PC-9 (cell line): ENCODE measurements around the gene NBPF3. TPM values are rescaled to one million over a fixed set of nuclear protein-coding genes. Genes with fewer than 3 reads are reported as not detected.
"Not testable (repeated sequence)": the region's sequence is repeated elsewhere in the genome, so short reads cannot be mapped to it uniquely, and the experiment has no call there.

Experiments used
- BruUV-seq: library from RNA; stranded (reverse); fragments of 400-500 nt; replicated peaks from 2 replicates; lab custom pipeline; 2021; lab: Mats Ljungman, UMichigan
- CTCF ChIA-PET: fragments of 300-600 bp; sonication (Branson Sonifier 250); formaldehyde crosslinking; loops from one replicate; lab custom pipeline; 2022; ENCODE audit warnings: antibody characterized with exemption; lab: Charles Lee
- POLR2A ChIA-PET: fragments of 300-600 bp; sonication (Branson Sonifier 250); formaldehyde crosslinking; loops from one replicate; lab custom pipeline; 2022; ENCODE audit warnings: antibody characterized with exemption; ENCODE audit not compliant: unreplicated experiment; lab: Charles Lee
- DNase-seq, 2 experiments: peaks; one replicate each; pipeline versions ENCODE4 v3.0.0 to v3.0.0-alpha.2; 2015 to 2022; ENCODE audit warnings: mixed read lengths in 1 of 2
- H2AFZ ChIP-seq: fragments of 200-600 bp; sonication (generic); 2 replicates; pipeline ENCODE4 v1.8.1; 2017; ENCODE audit warnings: antibody characterized with exemption
- H3F3A ChIP-seq: fragments of 200-600 bp; sonication (generic); 2 replicates; pipeline ENCODE4 v1.8.1; 2017; ENCODE audit warnings: antibody characterized with exemption, mild to moderate bottlenecking, low read depth; ENCODE audit not compliant: insufficient read depth
- H3K27ac ChIP-seq: fragments of 200-600 bp; sonication (generic); 2 replicates; pipeline ENCODE4 v1.6.1; 2016; ENCODE audit warnings: mixed run types
- H3K27me3 ChIP-seq: fragments of 200-600 bp; sonication (generic); 2 replicates; pipeline ENCODE4 v1.6.1; 2016; ENCODE audit warnings: low read depth, mixed run types; ENCODE audit not compliant: insufficient read depth
- H3K36me3 ChIP-seq: fragments of 200-600 bp; sonication (generic); 2 replicates; pipeline ENCODE4 v1.6.1; 2016; ENCODE audit warnings: low read depth, mixed run types
- H3K4me1 ChIP-seq: fragments of 200-600 bp; sonication (generic); replicated peaks from 2 replicates; pipeline ENCODE4 v1.6.1; 2016; ENCODE audit warnings: mixed run types; ENCODE audit not compliant: insufficient read depth
- H3K4me2 ChIP-seq: fragments of 200-600 bp; sonication (generic); 2 replicates; pipeline ENCODE4 v1.6.1; 2017; ENCODE audit warnings: mixed run types
- H3K4me3 ChIP-seq: fragments of 200-600 bp; sonication (generic); 2 replicates; pipeline ENCODE4 v1.6.1; 2016; ENCODE audit warnings: mixed run types
- H3K79me2 ChIP-seq: fragments of 200-600 bp; sonication (generic); 2 replicates; pipeline ENCODE4 v1.6.1; 2017; ENCODE audit warnings: low read depth, mixed run types
- H3K9me2 ChIP-seq: fragments of 200-600 bp; sonication (generic); 2 replicates; pipeline ENCODE4 v1.8.1; 2017; ENCODE audit warnings: mild to moderate bottlenecking; ENCODE audit not compliant: insufficient read depth
- H3K9me3 ChIP-seq: fragments of 200-600 bp; sonication (generic); 2 replicates; pipeline ENCODE4 v1.8.1; 2016; ENCODE audit warnings: low read depth; ENCODE audit not compliant: insufficient read depth
- H4K20me1 ChIP-seq: fragments of 200-600 bp; sonication (generic); 2 replicates; pipeline ENCODE4 v1.8.1; 2017; ENCODE audit not compliant: insufficient read depth
- EZH2 ChIP-seq: fragments of 200-600 bp; sonication (generic); IDR thresholded peaks from 2 replicates; pipeline ENCODE4 v1.8.0; 2017; ENCODE audit warnings: antibody characterized with exemption, low read depth
- intact Hi-C: fragments of 100-400 bp; cut with micrococcal nuclease; formaldehyde crosslinking; loops from one replicate; pipeline ENCODE4 v1.10.0; 2022; ENCODE audit not compliant: unreplicated experiment
- total RNA-seq: library from RNA; stranded (reverse); gene quantifications from 2 replicates; pipeline ENCODE4 v1.2.3, GENCODE V29; 2021
- TF ChIP-seq, protein P1 (sequence below): fragments of 200-600 bp; sonication (generic); conservative IDR thresholded peaks from 2 replicates; pipeline ENCODE4 v1.6.1; 2017; ENCODE audit warnings: mixed run types, antibody characterized with exemption, mild to moderate bottlenecking, moderate library complexity

Gene NBPF3
- total RNA-seq, 1 experiment from 2014 or later = 19.2 TPM

DNA sequence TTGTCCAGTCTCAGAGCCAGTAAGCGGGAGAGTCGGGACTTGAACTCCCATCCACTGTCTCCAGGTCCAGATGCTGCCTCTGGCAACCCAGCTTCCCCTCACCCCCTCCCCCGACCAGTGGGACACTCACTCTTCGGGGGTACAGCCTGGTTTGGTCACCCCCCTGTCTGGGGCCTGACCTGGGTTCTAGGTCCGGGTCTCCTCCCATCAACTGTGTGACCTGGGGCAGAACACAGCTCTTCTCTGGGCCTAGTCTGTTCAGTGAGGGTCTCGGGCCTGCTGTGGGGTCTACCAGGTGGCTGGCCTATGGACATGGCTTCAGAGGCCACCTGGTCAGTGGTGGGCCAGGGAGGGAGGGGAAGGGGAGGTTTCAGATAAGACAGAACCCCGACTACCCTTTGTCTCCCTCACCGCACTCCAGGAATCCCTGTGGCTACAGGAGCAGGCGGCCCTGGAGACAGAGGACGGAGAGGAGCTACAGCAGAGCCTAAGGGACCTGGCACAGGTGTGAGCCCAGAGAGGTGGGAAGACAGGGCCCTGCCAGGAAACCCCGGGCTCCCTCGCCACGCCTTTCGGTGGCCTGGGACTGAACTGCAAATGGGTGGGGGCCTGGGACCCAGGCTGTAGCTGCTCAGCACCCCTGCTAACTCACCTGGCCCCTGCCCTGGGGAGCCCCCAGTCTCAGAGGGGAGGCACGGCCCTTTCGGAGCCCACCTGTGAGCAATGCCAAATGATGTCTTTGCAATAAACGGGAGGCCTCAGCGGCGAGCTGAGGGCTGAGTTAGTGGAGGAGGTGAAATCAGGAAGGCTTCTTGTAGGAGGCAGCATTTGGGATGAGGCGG lies 4.1 kb upstream of the NBPF3 start:
- Histone ChIP-seq H3K27ac (no peak overlapping the region), H3K36me3 (no peaks in the 10 kb centered on the region), H4K20me1 (no peaks in the 10 kb centered on the region), H3K79me2 (0 out of 2 replicates have a peak, but pooled peaks cover 1% of the 10 kb centered on the region), H3F3A (no peaks in the 10 kb centered on the region), H2AFZ (no peak overlapping the region), H3K9me2 (no peaks in the 10 kb centered on the region), H3K4me2 (no peak overlapping the region), H3K27me3 (no peaks in the 10 kb centered on the region), H3K9me3 (no peaks in the 10 kb centered on the region), H3K4me3 (no peak overlapping the region), H3K4me1 (peaks cover under 1% of the 10 kb centered on the region)
- TF ChIP-seq EZH2 = no peak
- TF ChIP-seq, protein P1, sequence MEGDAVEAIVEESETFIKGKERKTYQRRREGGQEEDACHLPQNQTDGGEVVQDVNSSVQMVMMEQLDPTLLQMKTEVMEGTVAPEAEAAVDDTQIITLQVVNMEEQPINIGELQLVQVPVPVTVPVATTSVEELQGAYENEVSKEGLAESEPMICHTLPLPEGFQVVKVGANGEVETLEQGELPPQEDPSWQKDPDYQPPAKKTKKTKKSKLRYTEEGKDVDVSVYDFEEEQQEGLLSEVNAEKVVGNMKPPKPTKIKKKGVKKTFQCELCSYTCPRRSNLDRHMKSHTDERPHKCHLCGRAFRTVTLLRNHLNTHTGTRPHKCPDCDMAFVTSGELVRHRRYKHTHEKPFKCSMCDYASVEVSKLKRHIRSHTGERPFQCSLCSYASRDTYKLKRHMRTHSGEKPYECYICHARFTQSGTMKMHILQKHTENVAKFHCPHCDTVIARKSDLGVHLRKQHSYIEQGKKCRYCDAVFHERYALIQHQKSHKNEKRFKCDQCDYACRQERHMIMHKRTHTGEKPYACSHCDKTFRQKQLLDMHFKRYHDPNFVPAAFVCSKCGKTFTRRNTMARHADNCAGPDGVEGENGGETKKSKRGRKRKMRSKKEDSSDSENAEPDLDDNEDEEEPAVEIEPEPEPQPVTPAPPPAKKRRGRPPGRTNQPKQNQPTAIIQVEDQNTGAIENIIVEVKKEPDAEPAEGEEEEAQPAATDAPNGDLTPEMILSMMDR = no peak
- no TSS peak for BruUV-seq
- no peak for DNase-seq
- ChIA-PET POLR2A (no interaction called here), CTCF (interaction anchor here (1.6 kb wide), 1 partner anchor 65 kb away, joined by 3 read pairs; no protein-coding TSS in a partner anchor)
- intact Hi-C loops = no loop called here

DNA sequence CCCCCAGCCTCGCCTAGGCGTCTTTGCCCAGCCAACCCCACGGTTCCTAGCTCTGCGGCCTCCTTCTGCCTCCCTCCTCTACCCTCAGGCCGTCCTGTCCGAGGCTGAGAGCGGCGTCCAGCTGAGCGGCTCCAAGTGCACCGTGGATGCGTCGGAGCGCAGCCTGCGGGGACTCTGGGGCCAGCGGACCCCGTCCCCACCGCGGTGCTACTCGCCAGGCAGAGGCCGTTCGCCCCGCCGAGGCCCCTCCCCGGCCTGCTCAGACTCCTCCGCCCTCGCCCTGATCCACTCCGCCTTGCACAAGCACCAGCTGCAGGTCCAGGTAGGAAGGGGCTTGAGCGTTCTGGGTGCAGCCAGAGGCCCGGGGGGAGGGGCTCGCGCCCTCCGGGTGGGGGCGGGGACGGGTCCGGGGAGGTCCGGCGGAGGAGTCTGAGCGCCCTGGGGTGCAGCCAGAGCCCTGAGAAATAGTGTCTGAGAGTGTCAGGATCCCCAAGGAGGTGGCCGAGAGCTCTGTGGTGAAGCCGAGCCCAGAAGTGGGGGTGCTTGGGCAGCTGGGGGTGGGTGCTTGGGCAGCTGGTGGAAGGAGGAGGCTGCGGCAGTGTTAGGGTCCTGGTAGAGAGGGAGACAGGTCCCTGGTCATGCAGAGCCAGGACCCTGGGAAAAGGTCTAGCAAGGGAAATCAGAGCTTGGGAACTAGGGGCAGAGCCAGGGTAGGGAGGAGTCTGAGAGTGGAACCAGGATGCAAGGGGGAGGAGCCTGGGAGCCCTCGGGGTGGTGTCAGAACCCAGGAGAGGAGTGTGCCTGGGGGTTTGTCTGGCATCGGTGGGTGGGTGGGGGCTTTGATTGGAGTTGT lies 3.2 kb upstream of the NBPF3 start:
- ChIA-PET CTCF (interaction anchor here (0.6 to 1.6 kb wide), 2 partner anchors 66 to 1412 kb away, joined by 3 read pairs; no protein-coding TSS in a partner anchor), POLR2A (interaction anchor here (0.6 kb wide), 1 partner anchor 18 kb away, joined by 4 read pairs; no protein-coding TSS in a partner anchor)
- peak in 1 of 2 experiments; percentile 29 for DNase-seq

DNA sequence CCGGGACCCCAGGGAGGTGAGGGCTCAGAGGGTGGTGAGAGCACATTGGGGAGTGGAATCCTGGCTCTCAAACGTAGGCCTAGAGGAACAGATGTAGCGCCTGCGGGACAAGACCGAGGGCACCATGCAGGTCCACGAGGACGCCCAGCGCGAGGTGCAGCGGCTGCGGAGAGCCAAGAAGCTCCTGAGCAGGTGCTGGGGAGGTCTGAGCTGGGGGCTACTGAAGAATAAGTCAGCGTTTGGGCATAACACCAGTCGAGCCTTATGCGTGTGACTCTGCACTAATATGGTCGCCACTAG lies 2.6 kb upstream of the NBPF3 start:
- POLR2A ChIA-PET = no interaction called here
- H3K4me1 ChIP-seq = peaks cover 7% of the 10 kb centered on the region
- intact Hi-C loops = no loop called here
- no peak overlapping the region for H2AFZ ChIP-seq
- H4K20me1 ChIP-seq = no peaks in the 10 kb centered on the region
- H3F3A ChIP-seq = no peaks in the 10 kb centered on the region
- CTCF ChIA-PET = interaction anchor here (0.6 to 1.6 kb wide), 2 partner anchors 67 to 1412 kb away, joined by 3 read pairs; no protein-coding TSS in a partner anchor
- BruUV-seq = no TSS peak
- H3K4me3 ChIP-seq = no peak overlapping the region
- no peak overlapping the region for H3K4me2 ChIP-seq
- no peak overlapping the region for H3K27ac ChIP-seq
- no peaks in the 10 kb centered on the region for H3K36me3 ChIP-seq
- H3K9me3 ChIP-seq = no peaks in the 10 kb centered on the region
- H3K27me3 ChIP-seq = no peaks in the 10 kb centered on the region
- H3K79me2 ChIP-seq = 0 out of 2 replicates have a peak, but pooled peaks cover 13% of the 10 kb centered on the region
- no peaks in the 10 kb centered on the region for H3K9me2 ChIP-seq
- TF ChIP-seq, protein P1 = no peak
- no peak for TF ChIP-seq EZH2
- DNase-seq = no peak

More for the DNA sequence above, 3.2 kb upstream of the NBPF3 start:
- BruUV-seq = no TSS peak
- H3F3A ChIP-seq = no peaks in the 10 kb centered on the region
- no peak for TF ChIP-seq EZH2
- TF ChIP-seq, protein P1 = no peak
- no peak overlapping the region for H3K4me3 ChIP-seq
- H2AFZ ChIP-seq = no peak overlapping the region
- no peak overlapping the region for H3K4me2 ChIP-seq
- no peaks in the 10 kb centered on the region for H3K9me2 ChIP-seq
- H3K36me3 ChIP-seq = no peaks in the 10 kb centered on the region
- no peaks in the 10 kb centered on the region for H3K9me3 ChIP-seq
- H3K27me3 ChIP-seq = no peaks in the 10 kb centered on the region
- no peaks in the 10 kb centered on the region for H4K20me1 ChIP-seq
- H3K79me2 ChIP-seq = 0 out of 2 replicates have a peak, but pooled peaks cover 10% of the 10 kb centered on the region
- H3K27ac ChIP-seq = no peak overlapping the region
- intact Hi-C loops = no loop called here
- H3K4me1 ChIP-seq = peaks cover 7% of the 10 kb centered on the region

DNA sequence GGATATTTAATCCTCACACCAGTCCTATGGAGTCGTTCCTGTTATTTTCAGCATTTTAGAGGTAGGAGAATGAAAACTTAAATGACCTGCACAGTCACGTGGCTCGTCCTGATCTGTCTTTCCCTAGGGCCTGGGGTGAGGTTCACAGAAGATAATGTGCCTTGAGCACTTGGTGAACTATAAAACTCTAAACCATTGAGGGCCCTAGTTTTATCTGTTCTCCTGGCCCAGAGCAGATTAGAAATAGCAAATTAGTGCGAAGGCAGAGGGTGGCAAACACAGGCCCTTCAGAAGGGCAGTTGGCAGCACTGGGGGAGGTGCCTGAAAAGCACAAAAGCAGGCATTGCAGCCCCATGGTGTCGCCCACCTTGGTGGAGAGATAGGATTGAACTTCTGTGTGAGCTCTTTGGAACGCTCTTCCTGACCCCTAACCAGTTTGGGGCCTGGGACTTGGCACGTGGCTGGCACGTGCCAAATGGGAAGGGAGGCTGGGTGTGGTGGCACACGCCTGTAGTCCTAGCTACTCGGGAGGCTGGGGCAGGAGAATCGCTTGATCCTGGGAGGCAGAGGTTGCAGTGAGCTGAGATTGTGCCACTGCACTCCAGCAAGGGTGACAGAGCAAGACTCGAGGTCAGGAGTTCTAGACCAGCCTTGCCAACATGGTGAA lies 1.2 kb upstream of the NBPF3 start:
- H3F3A ChIP-seq, H3K4me1 ChIP-seq, H3K36me3 ChIP-seq, DNase-seq, H3K27ac ChIP-seq, H3K9me2 ChIP-seq, CTCF ChIA-PET, H2AFZ ChIP-seq, H3K4me3 ChIP-seq, H4K20me1 ChIP-seq, BruUV-seq, intact Hi-C loops, H3K9me3 ChIP-seq, H3K27me3 ChIP-seq, POLR2A ChIA-PET: not testable (repeated sequence)
- peak overlapping the region; percentile 79 for H3K4me2 ChIP-seq
- 0 out of 2 replicates have a peak, but pooled peaks cover 13% of the 10 kb centered on the region for H3K79me2 ChIP-seq
